ENCODE results near the gene TFPI2.
"Not testable (repeated sequence)": the region's sequence is repeated elsewhere in the genome, so short reads cannot be mapped to it uniquely, and the experiment has no call there.

DNA sequence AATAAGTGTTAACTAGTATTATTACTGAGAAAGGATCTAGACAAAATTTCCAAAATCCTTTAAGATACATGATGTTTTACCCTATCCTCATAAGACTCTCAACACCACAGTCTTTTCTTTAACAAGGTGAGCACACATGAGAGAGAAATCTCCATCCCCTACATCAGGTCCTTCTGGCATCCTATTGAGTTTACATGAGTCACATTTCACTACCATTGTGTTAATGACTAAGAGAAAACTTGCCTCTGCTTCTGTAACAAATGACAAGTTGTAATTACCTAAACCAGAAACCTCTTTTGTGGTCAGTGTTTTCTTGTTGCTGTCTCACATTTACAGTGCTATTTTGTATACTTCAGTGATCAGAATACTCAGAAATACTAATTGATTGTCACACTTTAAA lies 21.1 kb upstream of the TFPI2 start:
- TF ChIP-seq CTCF (tag by site-specific recombination; IDR thresholded peaks at IDR 0.05); ZNF121 (tag by site-specific recombination; IDR thresholded peaks at IDR 0.05); ZNF274 (IDR thresholded peaks at IDR 0.05; ENCODE audit: low read length); ZNF274 (tag by site-specific recombination; IDR thresholded peaks at IDR 0.05; ENCODE audit: borderline replicate concordance); EGR2 (tag by site-specific recombination; IDR thresholded peaks at IDR 0.05; ENCODE audit: low read depth); ZNF23 (tag by site-specific recombination; IDR thresholded peaks at IDR 0.05; ENCODE audit: borderline replicate concordance); ZNF623 (tag by site-specific recombination; IDR thresholded peaks at IDR 0.05); KLF16 (tag by site-specific recombination; IDR thresholded peaks at IDR 0.05); ZNF626 (tag by site-specific recombination; IDR thresholded peaks at IDR 0.05): not testable (repeated sequence)
- TF ChIP-seq, protein P1, sequence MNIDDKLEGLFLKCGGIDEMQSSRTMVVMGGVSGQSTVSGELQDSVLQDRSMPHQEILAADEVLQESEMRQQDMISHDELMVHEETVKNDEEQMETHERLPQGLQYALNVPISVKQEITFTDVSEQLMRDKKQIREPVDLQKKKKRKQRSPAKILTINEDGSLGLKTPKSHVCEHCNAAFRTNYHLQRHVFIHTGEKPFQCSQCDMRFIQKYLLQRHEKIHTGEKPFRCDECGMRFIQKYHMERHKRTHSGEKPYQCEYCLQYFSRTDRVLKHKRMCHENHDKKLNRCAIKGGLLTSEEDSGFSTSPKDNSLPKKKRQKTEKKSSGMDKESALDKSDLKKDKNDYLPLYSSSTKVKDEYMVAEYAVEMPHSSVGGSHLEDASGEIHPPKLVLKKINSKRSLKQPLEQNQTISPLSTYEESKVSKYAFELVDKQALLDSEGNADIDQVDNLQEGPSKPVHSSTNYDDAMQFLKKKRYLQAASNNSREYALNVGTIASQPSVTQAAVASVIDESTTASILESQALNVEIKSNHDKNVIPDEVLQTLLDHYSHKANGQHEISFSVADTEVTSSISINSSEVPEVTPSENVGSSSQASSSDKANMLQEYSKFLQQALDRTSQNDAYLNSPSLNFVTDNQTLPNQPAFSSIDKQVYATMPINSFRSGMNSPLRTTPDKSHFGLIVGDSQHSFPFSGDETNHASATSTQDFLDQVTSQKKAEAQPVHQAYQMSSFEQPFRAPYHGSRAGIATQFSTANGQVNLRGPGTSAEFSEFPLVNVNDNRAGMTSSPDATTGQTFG (tag by site-specific recombination; IDR thresholded peaks at IDR 0.05; ENCODE audit: borderline replicate concordance) = not testable (repeated sequence)
- TF ChIP-seq, protein P2, sequence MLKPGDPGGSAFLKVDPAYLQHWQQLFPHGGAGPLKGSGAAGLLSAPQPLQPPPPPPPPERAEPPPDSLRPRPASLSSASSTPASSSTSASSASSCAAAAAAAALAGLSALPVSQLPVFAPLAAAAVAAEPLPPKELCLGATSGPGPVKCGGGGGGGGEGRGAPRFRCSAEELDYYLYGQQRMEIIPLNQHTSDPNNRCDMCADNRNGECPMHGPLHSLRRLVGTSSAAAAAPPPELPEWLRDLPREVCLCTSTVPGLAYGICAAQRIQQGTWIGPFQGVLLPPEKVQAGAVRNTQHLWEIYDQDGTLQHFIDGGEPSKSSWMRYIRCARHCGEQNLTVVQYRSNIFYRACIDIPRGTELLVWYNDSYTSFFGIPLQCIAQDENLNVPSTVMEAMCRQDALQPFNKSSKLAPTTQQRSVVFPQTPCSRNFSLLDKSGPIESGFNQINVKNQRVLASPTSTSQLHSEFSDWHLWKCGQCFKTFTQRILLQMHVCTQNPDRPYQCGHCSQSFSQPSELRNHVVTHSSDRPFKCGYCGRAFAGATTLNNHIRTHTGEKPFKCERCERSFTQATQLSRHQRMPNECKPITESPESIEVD (tag by site-specific recombination; IDR thresholded peaks at IDR 0.05) = not testable (repeated sequence)
- TF ChIP-seq, protein P3, sequence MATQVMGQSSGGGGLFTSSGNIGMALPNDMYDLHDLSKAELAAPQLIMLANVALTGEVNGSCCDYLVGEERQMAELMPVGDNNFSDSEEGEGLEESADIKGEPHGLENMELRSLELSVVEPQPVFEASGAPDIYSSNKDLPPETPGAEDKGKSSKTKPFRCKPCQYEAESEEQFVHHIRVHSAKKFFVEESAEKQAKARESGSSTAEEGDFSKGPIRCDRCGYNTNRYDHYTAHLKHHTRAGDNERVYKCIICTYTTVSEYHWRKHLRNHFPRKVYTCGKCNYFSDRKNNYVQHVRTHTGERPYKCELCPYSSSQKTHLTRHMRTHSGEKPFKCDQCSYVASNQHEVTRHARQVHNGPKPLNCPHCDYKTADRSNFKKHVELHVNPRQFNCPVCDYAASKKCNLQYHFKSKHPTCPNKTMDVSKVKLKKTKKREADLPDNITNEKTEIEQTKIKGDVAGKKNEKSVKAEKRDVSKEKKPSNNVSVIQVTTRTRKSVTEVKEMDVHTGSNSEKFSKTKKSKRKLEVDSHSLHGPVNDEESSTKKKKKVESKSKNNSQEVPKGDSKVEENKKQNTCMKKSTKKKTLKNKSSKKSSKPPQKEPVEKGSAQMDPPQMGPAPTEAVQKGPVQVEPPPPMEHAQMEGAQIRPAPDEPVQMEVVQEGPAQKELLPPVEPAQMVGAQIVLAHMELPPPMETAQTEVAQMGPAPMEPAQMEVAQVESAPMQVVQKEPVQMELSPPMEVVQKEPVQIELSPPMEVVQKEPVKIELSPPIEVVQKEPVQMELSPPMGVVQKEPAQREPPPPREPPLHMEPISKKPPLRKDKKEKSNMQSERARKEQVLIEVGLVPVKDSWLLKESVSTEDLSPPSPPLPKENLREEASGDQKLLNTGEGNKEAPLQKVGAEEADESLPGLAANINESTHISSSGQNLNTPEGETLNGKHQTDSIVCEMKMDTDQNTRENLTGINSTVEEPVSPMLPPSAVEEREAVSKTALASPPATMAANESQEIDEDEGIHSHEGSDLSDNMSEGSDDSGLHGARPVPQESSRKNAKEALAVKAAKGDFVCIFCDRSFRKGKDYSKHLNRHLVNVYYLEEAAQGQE (tag by site-specific recombination; IDR thresholded peaks at IDR 0.05) = not testable (repeated sequence)
- TF ChIP-seq, protein P4, sequence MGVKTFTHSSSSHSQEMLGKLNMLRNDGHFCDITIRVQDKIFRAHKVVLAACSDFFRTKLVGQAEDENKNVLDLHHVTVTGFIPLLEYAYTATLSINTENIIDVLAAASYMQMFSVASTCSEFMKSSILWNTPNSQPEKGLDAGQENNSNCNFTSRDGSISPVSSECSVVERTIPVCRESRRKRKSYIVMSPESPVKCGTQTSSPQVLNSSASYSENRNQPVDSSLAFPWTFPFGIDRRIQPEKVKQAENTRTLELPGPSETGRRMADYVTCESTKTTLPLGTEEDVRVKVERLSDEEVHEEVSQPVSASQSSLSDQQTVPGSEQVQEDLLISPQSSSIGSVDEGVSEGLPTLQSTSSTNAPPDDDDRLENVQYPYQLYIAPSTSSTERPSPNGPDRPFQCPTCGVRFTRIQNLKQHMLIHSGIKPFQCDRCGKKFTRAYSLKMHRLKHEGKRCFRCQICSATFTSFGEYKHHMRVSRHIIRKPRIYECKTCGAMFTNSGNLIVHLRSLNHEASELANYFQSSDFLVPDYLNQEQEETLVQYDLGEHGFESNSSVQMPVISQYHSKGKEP (tag by site-specific recombination; IDR thresholded peaks at IDR 0.05) = not testable (repeated sequence)
- TF ChIP-seq, protein P5, sequence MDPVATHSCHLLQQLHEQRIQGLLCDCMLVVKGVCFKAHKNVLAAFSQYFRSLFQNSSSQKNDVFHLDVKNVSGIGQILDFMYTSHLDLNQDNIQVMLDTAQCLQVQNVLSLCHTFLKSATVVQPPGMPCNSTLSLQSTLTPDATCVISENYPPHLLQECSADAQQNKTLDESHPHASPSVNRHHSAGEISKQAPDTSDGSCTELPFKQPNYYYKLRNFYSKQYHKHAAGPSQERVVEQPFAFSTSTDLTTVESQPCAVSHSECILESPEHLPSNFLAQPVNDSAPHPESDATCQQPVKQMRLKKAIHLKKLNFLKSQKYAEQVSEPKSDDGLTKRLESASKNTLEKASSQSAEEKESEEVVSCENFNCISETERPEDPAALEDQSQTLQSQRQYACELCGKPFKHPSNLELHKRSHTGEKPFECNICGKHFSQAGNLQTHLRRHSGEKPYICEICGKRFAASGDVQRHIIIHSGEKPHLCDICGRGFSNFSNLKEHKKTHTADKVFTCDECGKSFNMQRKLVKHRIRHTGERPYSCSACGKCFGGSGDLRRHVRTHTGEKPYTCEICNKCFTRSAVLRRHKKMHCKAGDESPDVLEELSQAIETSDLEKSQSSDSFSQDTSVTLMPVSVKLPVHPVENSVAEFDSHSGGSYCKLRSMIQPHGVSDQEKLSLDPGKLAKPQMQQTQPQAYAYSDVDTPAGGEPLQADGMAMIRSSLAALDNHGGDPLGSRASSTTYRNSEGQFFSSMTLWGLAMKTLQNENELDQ (tag by site-specific recombination; IDR thresholded peaks at IDR 0.05; ENCODE audit: low read depth) = not testable (repeated sequence)

Measured in HEK293 (cell line).